Activated CD8-positive, alpha-beta memory T cell treated with anti-CD3 and anti-CD28 coated beads, Interleukin-2, amount 50 U/mL, for 24 hours (primary cell): ENCODE results near the gene MAML3.

Experiments used
- DNase-seq: peaks from one replicate; pipeline ENCODE4 v3.0.0-alpha.2; 2020; ENCODE audit errors: extremely low read depth

MAML3 gene

GRCh38 chr4:140003876-140004548 lies 150.0 kb downstream of the MAML3 start:
- no peak for DNase-seq

- DNase-seq: no peak
Measured at GRCh38 chr4:140000232-140000631, 153.8 kb downstream of the MAML3 start.

- DNase-seq: peak; percentile 6
Measured at GRCh38 chr4:139988863-139989765, 164.9 kb downstream of the MAML3 start.

- DNase-seq: no peak
Measured at GRCh38 chr4:139987502-139987850, 166.5 kb downstream of the MAML3 start.

- no peak for DNase-seq
Measured at GRCh38 chr4:139986689-139987501, 167.1 kb downstream of the MAML3 start.

- no peak for DNase-seq
Measured at GRCh38 chr4:139986106-139986505, 167.9 kb downstream of the MAML3 start.

- DNase-seq: no peak
Measured at GRCh38 chr4:139985401-139985800, 168.6 kb downstream of the MAML3 start.

- DNase-seq: no peak
Measured at GRCh38 chr4:139984471-139984870, 169.5 kb downstream of the MAML3 start.

- no peak for DNase-seq
Measured at GRCh38 chr4:139978692-139979091, 175.3 kb downstream of the MAML3 start.

- no peak for DNase-seq
Measured at GRCh38 chr4:139977838-139978609, 176.0 kb downstream of the MAML3 start.

- DNase-seq: no peak
Measured at GRCh38 chr4:139975830-139976272, 178.1 kb downstream of the MAML3 start.

- no peak for DNase-seq
Measured at GRCh38 chr4:139973616-139974015, 180.4 kb downstream of the MAML3 start.

- no peak for DNase-seq
Measured at GRCh38 chr4:139973015-139973414, 181.0 kb downstream of the MAML3 start.

GRCh38 chr4:139972305-139972704 lies 181.7 kb downstream of the MAML3 start:
- no peak for DNase-seq

GRCh38 chr4:139971111-139971510 lies 182.9 kb downstream of the MAML3 start:
- no peak for DNase-seq

- no peak for DNase-seq
Measured at GRCh38 chr4:139969635-139970266, 184.2 kb downstream of the MAML3 start.

GRCh38 chr4:139968831-139969230 lies 185.2 kb downstream of the MAML3 start:
- DNase-seq: no peak

- DNase-seq: no peak
Measured at GRCh38 chr4:139966383-139966782, 187.6 kb downstream of the MAML3 start.

GRCh38 chr4:139965789-139966188 lies 188.2 kb downstream of the MAML3 start:
- no peak for DNase-seq

- DNase-seq: no peak
Measured at GRCh38 chr4:139963708-139964107, 190.3 kb downstream of the MAML3 start.

GRCh38 chr4:139962130-139962684 lies 191.8 kb downstream of the MAML3 start:
- DNase-seq: no peak
